ENCODE results near the gene HMOX2.

DNA sequence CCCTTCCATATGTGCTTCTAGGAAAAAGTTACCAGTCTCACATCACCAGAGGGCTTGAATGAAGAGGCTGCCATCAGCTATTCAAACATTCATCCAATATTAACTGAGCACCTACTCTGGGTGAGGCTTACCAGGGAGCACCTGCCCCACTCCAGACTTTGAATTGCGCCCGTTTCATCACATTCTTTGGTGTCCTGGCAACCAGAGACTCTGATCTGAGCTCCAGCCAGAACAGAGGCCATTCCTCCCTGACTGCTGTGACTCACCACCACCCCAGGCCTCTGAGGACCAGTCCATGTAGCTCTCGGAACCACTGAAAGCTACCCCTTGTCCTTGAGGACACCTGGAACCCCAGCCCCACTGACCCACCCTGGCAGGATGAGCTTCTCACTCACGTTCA, 79.9 kb downstream of the HMOX2 start, which contains the start of gene C16orf96:
- no peak for TF ChIP-seq POLR2A (IDR thresholded peaks at IDR 0.05; ENCODE audit: extremely low read depth, insufficient read length)
- TF ChIP-seq, protein P1, sequence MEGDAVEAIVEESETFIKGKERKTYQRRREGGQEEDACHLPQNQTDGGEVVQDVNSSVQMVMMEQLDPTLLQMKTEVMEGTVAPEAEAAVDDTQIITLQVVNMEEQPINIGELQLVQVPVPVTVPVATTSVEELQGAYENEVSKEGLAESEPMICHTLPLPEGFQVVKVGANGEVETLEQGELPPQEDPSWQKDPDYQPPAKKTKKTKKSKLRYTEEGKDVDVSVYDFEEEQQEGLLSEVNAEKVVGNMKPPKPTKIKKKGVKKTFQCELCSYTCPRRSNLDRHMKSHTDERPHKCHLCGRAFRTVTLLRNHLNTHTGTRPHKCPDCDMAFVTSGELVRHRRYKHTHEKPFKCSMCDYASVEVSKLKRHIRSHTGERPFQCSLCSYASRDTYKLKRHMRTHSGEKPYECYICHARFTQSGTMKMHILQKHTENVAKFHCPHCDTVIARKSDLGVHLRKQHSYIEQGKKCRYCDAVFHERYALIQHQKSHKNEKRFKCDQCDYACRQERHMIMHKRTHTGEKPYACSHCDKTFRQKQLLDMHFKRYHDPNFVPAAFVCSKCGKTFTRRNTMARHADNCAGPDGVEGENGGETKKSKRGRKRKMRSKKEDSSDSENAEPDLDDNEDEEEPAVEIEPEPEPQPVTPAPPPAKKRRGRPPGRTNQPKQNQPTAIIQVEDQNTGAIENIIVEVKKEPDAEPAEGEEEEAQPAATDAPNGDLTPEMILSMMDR (IDR thresholded peaks at IDR 0.05; ENCODE audit: low read depth, low read length) = no peak
- TF ChIP-seq, protein P2, sequence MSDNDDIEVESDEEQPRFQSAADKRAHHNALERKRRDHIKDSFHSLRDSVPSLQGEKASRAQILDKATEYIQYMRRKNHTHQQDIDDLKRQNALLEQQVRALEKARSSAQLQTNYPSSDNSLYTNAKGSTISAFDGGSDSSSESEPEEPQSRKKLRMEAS (IDR thresholded peaks at IDR 0.05; ENCODE audit: low read depth, low read length) = no peak
- no peak for TF ChIP-seq MYC (IDR thresholded peaks at IDR 0.05; ENCODE audit: low read depth, low read length)

All from NB4 (cell line).